Thyroid gland (tissue), 4 donors: Measurements from ENCODE around the gene LTBR.

Source experiments
- POLR2A ChIP-seq, 2 donors: fragments of 450-650 bp; IDR thresholded peaks; one replicate each; pipeline ENCODE4 v1.6.1; 2017; ENCODE audit warnings: antibody characterized with exemption in 2 of 2, mild to moderate bottlenecking in 2 of 2, moderate library complexity in 1 of 2
- TF ChIP-seq, protein P1 (sequence below), 6 experiments: fragments of 200-600 bp in 3 of 6; fragments of 450-650 bp in 3 of 6; sonication (generic) in 3 of 6; IDR thresholded peaks; one replicate each; pipeline ENCODE4 v1.5.1; 2016 to 2019; ENCODE audit warnings: antibody characterized with exemption in 6 of 6, mild to moderate bottlenecking in 2 of 6, inconsistent platforms in 1 of 6, moderate library complexity in 1 of 6

DNA sequence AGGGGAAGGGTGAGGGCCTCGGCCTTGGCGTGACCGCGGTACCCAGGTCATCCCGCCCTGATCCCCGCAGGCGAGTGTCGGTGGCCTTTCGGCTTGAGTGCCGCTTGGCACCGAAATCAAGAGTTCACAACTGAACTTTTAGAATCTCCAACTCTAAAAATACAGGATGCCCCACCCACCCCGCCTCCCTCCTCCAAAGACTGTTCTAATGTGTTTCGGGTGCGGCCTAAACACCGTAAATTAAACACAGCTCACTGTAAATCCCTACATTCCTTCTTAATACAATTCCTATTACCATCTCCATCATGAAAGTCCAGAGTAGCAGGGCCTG lies 20.0 kb upstream of the LTBR start:
- TF ChIP-seq, protein P1, sequence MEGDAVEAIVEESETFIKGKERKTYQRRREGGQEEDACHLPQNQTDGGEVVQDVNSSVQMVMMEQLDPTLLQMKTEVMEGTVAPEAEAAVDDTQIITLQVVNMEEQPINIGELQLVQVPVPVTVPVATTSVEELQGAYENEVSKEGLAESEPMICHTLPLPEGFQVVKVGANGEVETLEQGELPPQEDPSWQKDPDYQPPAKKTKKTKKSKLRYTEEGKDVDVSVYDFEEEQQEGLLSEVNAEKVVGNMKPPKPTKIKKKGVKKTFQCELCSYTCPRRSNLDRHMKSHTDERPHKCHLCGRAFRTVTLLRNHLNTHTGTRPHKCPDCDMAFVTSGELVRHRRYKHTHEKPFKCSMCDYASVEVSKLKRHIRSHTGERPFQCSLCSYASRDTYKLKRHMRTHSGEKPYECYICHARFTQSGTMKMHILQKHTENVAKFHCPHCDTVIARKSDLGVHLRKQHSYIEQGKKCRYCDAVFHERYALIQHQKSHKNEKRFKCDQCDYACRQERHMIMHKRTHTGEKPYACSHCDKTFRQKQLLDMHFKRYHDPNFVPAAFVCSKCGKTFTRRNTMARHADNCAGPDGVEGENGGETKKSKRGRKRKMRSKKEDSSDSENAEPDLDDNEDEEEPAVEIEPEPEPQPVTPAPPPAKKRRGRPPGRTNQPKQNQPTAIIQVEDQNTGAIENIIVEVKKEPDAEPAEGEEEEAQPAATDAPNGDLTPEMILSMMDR (IDR thresholded peaks at IDR 0.05) = no peak
- no peak for TF ChIP-seq POLR2A (IDR thresholded peaks at IDR 0.05)
